ENCODE measurements around the gene DCTD. TPM values are rescaled to one million over a fixed set of nuclear protein-coding genes. Genes with fewer than 3 reads are reported as not detected.

Gene DCTD
- total and polyA plus RNA-seq, 10 donors: 40.4 to 97.2 (median 72.7) TPM

GRCh38 chr4:182884040-182884439 lies 33.1 kb downstream of the DCTD start:
- H3K9me3 ChIP-seq: peaks cover 2 to 34% (median 12%) of the 10 kb centered on the region in 8 donors
- DNase-seq: no peak
- intact Hi-C loops (cut with DNase I; ENCODE audit: low total_unique reads): no loop called here
- TF ChIP-seq POLR2A (IDR thresholded peaks at IDR 0.05): no peak
- H3K4me3 ChIP-seq: no peak overlapping the region
- no peak overlapping the region for H3K27ac ChIP-seq
- H3K4me1 ChIP-seq: peaks cover 0 to 4% (median 0%) of the 10 kb centered on the region in 6 donors
- peaks cover 0 to 87% (median 31%) of the 10 kb centered on the region in 6 donors for H3K36me3 ChIP-seq
- H3K27me3 ChIP-seq (replicated peaks in 1 of 7): peaks cover 0 to 9% (median 0%) of the 10 kb centered on the region in 7 donors
- 91 to 97% (median 92%) methylated on average over 3 of the region's 3 CpGs for WGBS, 5 donors

GRCh38 chr4:182883351-182883750 lies 33.8 kb downstream of the DCTD start:
- intact Hi-C loops (cut with DNase I; ENCODE audit: low total_unique reads): no loop called here
- Histone ChIP-seq H3K9me3 (peaks cover 2 to 34% (median 12%) of the 10 kb centered on the region in 8 donors), H3K27ac (no peak overlapping the region), H3K27me3 (replicated peaks in 1 of 7) (peaks cover 0 to 9% (median 0%) of the 10 kb centered on the region in 7 donors), H3K36me3 (peaks cover 0 to 80% (median 26%) of the 10 kb centered on the region in 6 donors), H3K4me3 (no peak overlapping the region), H3K4me1 (peaks cover 0 to 4% (median 0%) of the 10 kb centered on the region in 6 donors)
- 87 to 93% (median 91%) methylated on average over 8 of the region's 8 CpGs for WGBS, 5 donors
- DNase-seq: no peak
- TF ChIP-seq CTCF (IDR thresholded peaks at IDR 0.05 in 8 of 11, conservative IDR thresholded peaks at IDR 0.05 in 3 of 11): no peak
- no peak for TF ChIP-seq POLR2AphosphoS5 (IDR thresholded peaks at IDR 0.05)
- no peak for TF ChIP-seq POLR2A (IDR thresholded peaks at IDR 0.05)

- Histone ChIP-seq H3K4me1 (peaks cover 0 to 4% (median 0%) of the 10 kb centered on the region in 6 donors), H3K27me3 (replicated peaks in 1 of 7) (peaks cover 0 to 9% (median 0%) of the 10 kb centered on the region in 7 donors), H3K4me3 (no peak overlapping the region), H3K9me3 (peaks cover 2 to 34% (median 12%) of the 10 kb centered on the region in 8 donors), H3K36me3 (peaks cover 0 to 67% (median 18%) of the 10 kb centered on the region in 6 donors), H3K27ac (no peak overlapping the region)
- peak; percentile 70 for DNase-seq
- TF ChIP-seq POLR2AphosphoS5 (IDR thresholded peaks at IDR 0.05): no peak
- TF ChIP-seq CTCF (IDR thresholded peaks at IDR 0.05 in 8 of 11, conservative IDR thresholded peaks at IDR 0.05 in 3 of 11): no peak
- no peak for TF ChIP-seq POLR2A (IDR thresholded peaks at IDR 0.05)
- intact Hi-C loops (cut with DNase I; ENCODE audit: low total_unique reads): no loop called here
- WGBS, 5 donors: 87 to 91% (median 90%) methylated on average over 16 of the region's 16 CpGs
These were observed 35.3 kb downstream of the DCTD start for GRCh38 chr4:182881914-182882313.

GRCh38 chr4:182880387-182881356 lies 36.5 kb downstream of the DCTD start:
- peaks cover 2 to 24% (median 12%) of the 10 kb centered on the region in 8 donors for H3K9me3 ChIP-seq
- H3K36me3 ChIP-seq: peaks cover 0 to 67% (median 12%) of the 10 kb centered on the region in 6 donors
- peaks cover 0 to 9% (median 0%) of the 10 kb centered on the region in 7 donors for H3K27me3 ChIP-seq (replicated peaks in 1 of 7)
- WGBS, 5 donors: 76 to 87% (median 81%) methylated on average over 25 to 26 of the region's 26 CpGs
- peak; percentile 69 for DNase-seq
- no peak for TF ChIP-seq POLR2A (IDR thresholded peaks at IDR 0.05)
- no peak for TF ChIP-seq POLR2AphosphoS5 (IDR thresholded peaks at IDR 0.05)
- TF ChIP-seq CTCF (IDR thresholded peaks at IDR 0.05 in 8 of 11, conservative IDR thresholded peaks at IDR 0.05 in 3 of 11): no peak
- H3K4me3 ChIP-seq: no peak overlapping the region
- H3K27ac ChIP-seq: no peak overlapping the region
- peaks cover 0 to 7% (median 4%) of the 10 kb centered on the region in 6 donors for H3K4me1 ChIP-seq
- intact Hi-C loops (cut with DNase I; ENCODE audit: low total_unique reads): no loop called here
